HEK293 (cell line): Measurements from ENCODE around the gene RGS14.

ENCODE experiments used
- CTCF ChIA-PET: fragments of 350-600 bp; formaldehyde crosslinking; extraction: SDS; loops from one replicate; lab custom pipeline; 2021; ENCODE audit warnings: antibody characterized with exemption; lab: Yijun Ruan, JAX
- POLR2A ChIA-PET: fragments of 300-600 bp; formaldehyde crosslinking; extraction: SDS; loops from one replicate; lab custom pipeline; 2020; ENCODE audit warnings: antibody characterized with exemption, inconsistent platforms; lab: Yijun Ruan, JAX
- H3K27ac ChIP-seq: fragments of 200-500 bp; sonication (Bioruptor generic); 2 replicates; pipeline ENCODE4 v1.5.1; 2014; ENCODE audit warnings: low read depth, low read length, control low read depth, inconsistent platforms; ENCODE audit errors: extremely low read depth
- H3K36me3 ChIP-seq, 2 experiments: fragments of 200-500 bp in 1 of 2; sonication (Bioruptor generic) in 1 of 2; 1 replicate in 1 of 2; 2 replicates in 1 of 2; pipeline ENCODE4 v1.5.1; 2014 to 2017; ENCODE audit warnings: inconsistent platforms in 2 of 2, low read length in 2 of 2; ENCODE audit not compliant: control insufficient read depth in 2 of 2, insufficient read depth in 1 of 2
- H3K4me1 ChIP-seq: fragments of 200-500 bp; sonication (Bioruptor generic); 2 replicates; pipeline ENCODE4 v1.5.1; 2014; ENCODE audit warnings: mild to moderate bottlenecking, low read length, inconsistent platforms; ENCODE audit not compliant: control insufficient read depth, insufficient read depth
- H3K4me3 ChIP-seq: 2 replicates; pipeline ENCODE4 v1.5.1; 2011; ENCODE audit warnings: low read depth, mild to moderate bottlenecking, control low read depth, low read length, moderate library complexity
- H3K9me3 ChIP-seq: fragments of 200-500 bp; sonication (Bioruptor generic); 2 replicates; pipeline ENCODE4 v1.5.1; 2014; ENCODE audit warnings: low read depth, low read length, inconsistent platforms; ENCODE audit not compliant: control insufficient read depth, insufficient read depth
- KLF10 ChIP-seq: fragments of 450-650 bp; IDR thresholded peaks from 2 replicates; pipeline ENCODE4 v1.5.1; 2018; ENCODE audit warnings: missing biosample characterization, mild to moderate bottlenecking, missing genetic modification characterization
- KLF8 ChIP-seq: fragments of 450-650 bp; formaldehyde crosslinking; IDR thresholded peaks from 2 replicates; pipeline ENCODE4 v1.5.1; 2016; ENCODE audit warnings: missing biosample characterization, missing genetic modification characterization
- SP2 ChIP-seq: fragments of 450-650 bp; formaldehyde crosslinking; IDR thresholded peaks from 2 replicates; pipeline ENCODE4 v1.5.1; 2016; ENCODE audit warnings: missing biosample characterization, missing genetic modification characterization
- SP3 ChIP-seq: fragments of 450-650 bp; formaldehyde crosslinking; IDR thresholded peaks from 2 replicates; pipeline ENCODE4 v1.5.1; 2016; ENCODE audit warnings: missing biosample characterization, missing genetic modification characterization
- ZBTB48 ChIP-seq: fragments of 450-650 bp; formaldehyde crosslinking; IDR thresholded peaks from 2 replicates; pipeline ENCODE4 v1.5.1; 2016; ENCODE audit warnings: missing biosample characterization, missing genetic modification characterization
- ZBTB8A ChIP-seq: fragments of 450-650 bp; formaldehyde crosslinking; IDR thresholded peaks from 2 replicates; pipeline ENCODE4 v1.5.1; 2016; ENCODE audit warnings: missing biosample characterization, missing genetic modification characterization
- ZNF121 ChIP-seq: fragments of 450-650 bp; formaldehyde crosslinking; IDR thresholded peaks from 2 replicates; pipeline ENCODE4 v1.5.1; 2016; ENCODE audit warnings: missing biosample characterization, missing genetic modification characterization
- ZNF2 ChIP-seq: fragments of 450-650 bp; formaldehyde crosslinking; IDR thresholded peaks from 2 replicates; pipeline ENCODE4 v1.5.1; 2016; ENCODE audit warnings: missing biosample characterization, missing genetic modification characterization
- ZNF600 ChIP-seq: fragments of 450-650 bp; formaldehyde crosslinking; IDR thresholded peaks from 2 replicates; pipeline ENCODE4 v1.5.1; 2016; ENCODE audit warnings: missing biosample characterization, missing genetic modification characterization
- ZNF660 ChIP-seq: fragments of 450-650 bp; IDR thresholded peaks from 2 replicates; pipeline ENCODE4 v1.5.1; 2018; ENCODE audit warnings: missing biosample characterization, mild to moderate bottlenecking, missing genetic modification characterization
- ZNF664 ChIP-seq: fragments of 450-650 bp; formaldehyde crosslinking; IDR thresholded peaks from 2 replicates; pipeline ENCODE4 v1.5.1; 2016; ENCODE audit warnings: missing biosample characterization, missing genetic modification characterization
- TF ChIP-seq, protein P1 (sequence below): fragments of 450-650 bp; formaldehyde crosslinking; IDR thresholded peaks from 2 replicates; pipeline ENCODE4 v1.5.1; 2016; ENCODE audit warnings: missing biosample characterization, missing genetic modification characterization
- TF ChIP-seq, protein P2 (sequence below): fragments of 450-650 bp; formaldehyde crosslinking; conservative IDR thresholded peaks from 2 replicates; pipeline ENCODE4 v1.5.1; 2016; ENCODE audit warnings: low read depth, missing biosample characterization, missing genetic modification characterization
- TF ChIP-seq, protein P3 (sequence below): fragments of 450-650 bp; formaldehyde crosslinking; IDR thresholded peaks from 2 replicates; pipeline ENCODE4 v1.5.1; 2017; ENCODE audit warnings: missing biosample characterization, missing genetic modification characterization
- TF ChIP-seq, protein P4 (sequence below): fragments of 450-650 bp; formaldehyde crosslinking; IDR thresholded peaks from 2 replicates; pipeline ENCODE4 v1.5.1; 2016; ENCODE audit warnings: missing biosample characterization, missing genetic modification characterization
- TF ChIP-seq, protein P5 (sequence below): fragments of 450-650 bp; formaldehyde crosslinking; IDR thresholded peaks from 2 replicates; pipeline ENCODE4 v1.5.1; 2016; ENCODE audit warnings: missing biosample characterization, missing genetic modification characterization
- TF ChIP-seq, protein P6 (sequence below): sonication (generic); formaldehyde crosslinking; IDR thresholded peaks from 2 replicates; pipeline ENCODE4 v1.8.1; 2022; ENCODE audit warnings: mild to moderate bottlenecking, moderate library complexity, missing genetic modification reagents
- TF ChIP-seq, protein P7 (sequence below): fragments of 450-650 bp; formaldehyde crosslinking; IDR thresholded peaks from 2 replicates; pipeline ENCODE4 v1.5.1; 2016; ENCODE audit warnings: missing biosample characterization, missing genetic modification characterization

Gene RGS14

DNA sequence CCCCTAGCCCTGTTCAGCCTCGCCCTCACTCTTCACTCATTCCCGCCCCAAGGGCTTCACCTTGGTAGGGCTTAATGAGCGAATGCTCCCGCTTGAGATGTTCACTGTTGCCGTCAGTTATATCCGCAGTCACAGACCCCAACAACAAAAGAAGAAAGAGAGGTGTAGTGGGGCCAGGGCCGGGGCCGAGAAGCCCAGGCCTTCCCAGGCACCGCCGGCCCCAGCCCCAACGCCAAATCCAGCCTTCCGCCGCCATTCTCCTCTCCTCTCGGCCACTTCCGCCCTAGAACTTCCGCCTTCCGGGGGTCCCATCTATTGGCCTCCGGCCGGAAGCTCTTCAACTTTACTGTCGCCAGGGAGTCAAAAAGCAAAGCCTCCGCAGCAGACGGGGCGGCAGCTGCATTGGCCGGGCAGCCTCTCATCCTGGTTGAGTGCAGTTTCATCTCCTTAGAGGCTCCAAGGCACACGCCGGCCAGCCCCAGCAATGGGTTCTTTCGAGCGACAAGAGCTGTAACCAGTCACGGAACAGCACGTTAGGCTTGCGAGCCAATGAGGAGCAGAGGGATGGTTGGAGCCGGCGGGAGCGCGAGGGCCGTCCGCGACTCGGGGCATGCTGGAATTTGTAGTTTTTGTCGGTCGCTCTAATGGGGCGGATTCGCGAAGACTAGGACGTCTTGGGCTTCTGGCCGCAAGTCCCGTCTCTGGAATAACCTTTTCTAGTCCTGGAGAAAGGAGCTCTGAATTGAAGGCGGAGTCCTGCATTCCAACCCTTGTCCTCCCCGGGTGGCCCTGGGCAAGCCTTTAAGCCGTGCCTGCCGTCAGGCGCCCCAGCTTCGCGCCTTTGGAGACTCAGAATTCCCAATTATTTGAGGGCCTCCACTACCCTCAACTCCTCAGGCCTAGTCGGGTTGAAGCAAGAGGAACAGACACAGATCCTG is 6.1 kb upstream of the RGS14 start, which contains the start of gene LMAN2:
TSS of gene LMAN2 (minus strand) at position 277 of the 938 bp plus-strand sequence. CDS start at position 256, 21 bp downstream.
- H3K4me1 ChIP-seq = peaks cover 20% of the 10 kb centered on the region; the same call in 1 of the 2 replicates
- peak within 1 kb of the TSS; percentile 92 for H3K27ac ChIP-seq
- ChIA-PET POLR2A (interaction anchor here (0.6 to 3.0 kb wide), 12 partner anchors 9 to 146 kb away, joined by 4 to 26 read pairs (median 8); partner anchors contain the start of genes GRK6, MXD3 and PDLIM7), CTCF (interaction anchor here (0.6 to 3.2 kb wide), 12 partner anchors 9 to 1179 kb away, joined by 3 to 26 read pairs (median 4); no protein-coding TSS in a partner anchor)
- peak within 1 kb of the TSS; percentile 61 for H3K4me3 ChIP-seq
- H3K36me3 ChIP-seq = peaks cover 0 to 20% of the 10 kb centered on the region in 2 experiments; a peak in 2 of 3 replicates
- H3K9me3 ChIP-seq = no peaks in the 10 kb centered on the region
- TF ChIP-seq, protein P1, sequence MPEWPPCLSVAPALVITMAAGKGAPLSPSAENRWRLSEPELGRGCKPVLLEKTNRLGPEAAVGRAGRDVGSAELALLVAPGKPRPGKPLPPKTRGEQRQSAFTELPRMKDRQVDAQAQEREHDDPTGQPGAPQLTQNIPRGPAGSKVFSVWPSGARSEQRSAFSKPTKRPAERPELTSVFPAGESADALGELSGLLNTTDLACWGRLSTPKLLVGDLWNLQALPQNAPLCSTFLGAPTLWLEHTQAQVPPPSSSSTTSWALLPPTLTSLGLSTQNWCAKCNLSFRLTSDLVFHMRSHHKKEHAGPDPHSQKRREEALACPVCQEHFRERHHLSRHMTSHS (tag by site-specific recombination) = no peak
- TF ChIP-seq, protein P2, sequence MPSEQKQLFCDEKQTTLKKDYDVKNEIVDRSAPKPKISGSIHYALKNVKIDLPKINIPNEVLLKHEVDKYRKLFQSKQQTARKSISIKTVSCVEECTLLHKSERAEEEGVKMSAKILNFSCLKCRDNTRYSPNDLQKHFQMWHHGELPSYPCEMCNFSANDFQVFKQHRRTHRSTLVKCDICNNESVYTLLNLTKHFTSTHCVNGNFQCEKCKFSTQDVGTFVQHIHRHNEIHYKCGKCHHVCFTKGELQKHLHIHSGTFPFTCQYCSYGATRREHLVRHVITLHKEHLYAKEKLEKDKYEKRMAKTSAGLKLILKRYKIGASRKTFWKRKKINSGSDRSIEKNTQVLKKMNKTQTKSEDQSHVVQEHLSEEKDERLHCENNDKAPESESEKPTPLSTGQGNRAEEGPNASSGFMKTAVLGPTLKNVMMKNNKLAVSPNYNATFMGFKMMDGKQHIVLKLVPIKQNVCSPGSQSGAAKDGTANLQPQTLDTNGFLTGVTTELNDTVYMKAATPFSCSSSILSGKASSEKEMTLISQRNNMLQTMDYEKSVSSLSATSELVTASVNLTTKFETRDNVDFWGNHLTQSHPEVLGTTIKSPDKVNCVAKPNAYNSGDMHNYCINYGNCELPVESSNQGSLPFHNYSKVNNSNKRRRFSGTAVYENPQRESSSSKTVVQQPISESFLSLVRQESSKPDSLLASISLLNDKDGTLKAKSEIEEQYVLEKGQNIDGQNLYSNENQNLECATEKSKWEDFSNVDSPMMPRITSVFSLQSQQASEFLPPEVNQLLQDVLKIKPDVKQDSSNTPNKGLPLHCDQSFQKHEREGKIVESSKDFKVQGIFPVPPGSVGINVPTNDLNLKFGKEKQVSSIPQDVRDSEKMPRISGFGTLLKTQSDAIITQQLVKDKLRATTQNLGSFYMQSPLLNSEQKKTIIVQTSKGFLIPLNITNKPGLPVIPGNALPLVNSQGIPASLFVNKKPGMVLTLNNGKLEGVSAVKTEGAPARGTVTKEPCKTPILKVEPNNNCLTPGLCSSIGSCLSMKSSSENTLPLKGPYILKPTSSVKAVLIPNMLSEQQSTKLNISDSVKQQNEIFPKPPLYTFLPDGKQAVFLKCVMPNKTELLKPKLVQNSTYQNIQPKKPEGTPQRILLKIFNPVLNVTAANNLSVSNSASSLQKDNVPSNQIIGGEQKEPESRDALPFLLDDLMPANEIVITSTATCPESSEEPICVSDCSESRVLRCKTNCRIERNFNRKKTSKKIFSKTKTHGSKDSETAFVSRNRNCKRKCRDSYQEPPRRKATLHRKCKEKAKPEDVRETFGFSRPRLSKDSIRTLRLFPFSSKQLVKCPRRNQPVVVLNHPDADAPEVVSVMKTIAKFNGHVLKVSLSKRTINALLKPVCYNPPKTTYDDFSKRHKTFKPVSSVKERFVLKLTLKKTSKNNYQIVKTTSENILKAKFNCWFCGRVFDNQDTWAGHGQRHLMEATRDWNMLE (tag by site-specific recombination) = peak; percentile 71; the same call in 1 of the 2 replicates
- TF ChIP-seq, protein P3, sequence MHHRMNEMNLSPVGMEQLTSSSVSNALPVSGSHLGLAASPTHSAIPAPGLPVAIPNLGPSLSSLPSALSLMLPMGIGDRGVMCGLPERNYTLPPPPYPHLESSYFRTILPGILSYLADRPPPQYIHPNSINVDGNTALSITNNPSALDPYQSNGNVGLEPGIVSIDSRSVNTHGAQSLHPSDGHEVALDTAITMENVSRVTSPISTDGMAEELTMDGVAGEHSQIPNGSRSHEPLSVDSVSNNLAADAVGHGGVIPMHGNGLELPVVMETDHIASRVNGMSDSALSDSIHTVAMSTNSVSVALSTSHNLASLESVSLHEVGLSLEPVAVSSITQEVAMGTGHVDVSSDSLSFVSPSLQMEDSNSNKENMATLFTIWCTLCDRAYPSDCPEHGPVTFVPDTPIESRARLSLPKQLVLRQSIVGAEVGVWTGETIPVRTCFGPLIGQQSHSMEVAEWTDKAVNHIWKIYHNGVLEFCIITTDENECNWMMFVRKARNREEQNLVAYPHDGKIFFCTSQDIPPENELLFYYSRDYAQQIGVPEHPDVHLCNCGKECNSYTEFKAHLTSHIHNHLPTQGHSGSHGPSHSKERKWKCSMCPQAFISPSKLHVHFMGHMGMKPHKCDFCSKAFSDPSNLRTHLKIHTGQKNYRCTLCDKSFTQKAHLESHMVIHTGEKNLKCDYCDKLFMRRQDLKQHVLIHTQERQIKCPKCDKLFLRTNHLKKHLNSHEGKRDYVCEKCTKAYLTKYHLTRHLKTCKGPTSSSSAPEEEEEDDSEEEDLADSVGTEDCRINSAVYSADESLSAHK (tag by site-specific recombination) = peak; percentile 34; the same call in 1 of the 2 replicates
- TF ChIP-seq ZNF600 (tag by site-specific recombination) (peak; percentile 38; the same call in 1 of the 2 replicates), ZBTB8A (tag by site-specific recombination) (peak; percentile 47; the same call in 1 of the 2 replicates), ZBTB48 (tag by site-specific recombination) (peak; percentile 48), ZNF2 (tag by site-specific recombination) (peak; percentile 98), SP3 (peak; percentile 92), SP2 (tag by site-specific recombination) (peak; percentile 93), ZNF121 (tag by site-specific recombination) (no peak), ZNF660 (tag by site-specific recombination) (peak; percentile 96), KLF8 (tag by site-specific recombination) (peak; percentile 94), KLF10 (peak; percentile 65), ZNF664 (tag by site-specific recombination) (0 out of 2 replicates have a peak, but pooled peaks have one; percentile 36)
- TF ChIP-seq, protein P4, sequence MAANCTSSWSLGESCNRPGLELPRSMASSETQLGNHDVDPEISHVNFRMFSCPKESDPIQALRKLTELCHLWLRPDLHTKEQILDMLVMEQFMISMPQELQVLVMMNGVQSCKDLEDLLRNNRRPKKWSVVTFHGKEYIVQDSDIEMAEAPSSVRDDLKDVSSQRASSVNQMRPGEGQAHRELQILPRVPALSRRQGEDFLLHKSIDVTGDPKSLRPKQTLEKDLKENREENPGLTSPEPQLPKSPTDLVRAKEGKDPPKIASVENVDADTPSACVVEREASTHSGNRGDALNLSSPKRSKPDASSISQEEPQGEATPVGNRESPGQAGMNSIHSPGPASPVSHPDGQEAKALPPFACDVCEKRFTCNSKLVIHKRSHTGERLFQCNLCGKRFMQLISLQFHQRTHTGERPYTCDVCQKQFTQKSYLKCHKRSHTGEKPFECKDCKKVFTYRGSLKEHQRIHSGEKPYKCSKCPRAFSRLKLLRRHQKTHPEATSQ (tag by site-specific recombination) = 0 out of 2 replicates have a peak, but pooled peaks have one; percentile 38
- TF ChIP-seq, protein P5, sequence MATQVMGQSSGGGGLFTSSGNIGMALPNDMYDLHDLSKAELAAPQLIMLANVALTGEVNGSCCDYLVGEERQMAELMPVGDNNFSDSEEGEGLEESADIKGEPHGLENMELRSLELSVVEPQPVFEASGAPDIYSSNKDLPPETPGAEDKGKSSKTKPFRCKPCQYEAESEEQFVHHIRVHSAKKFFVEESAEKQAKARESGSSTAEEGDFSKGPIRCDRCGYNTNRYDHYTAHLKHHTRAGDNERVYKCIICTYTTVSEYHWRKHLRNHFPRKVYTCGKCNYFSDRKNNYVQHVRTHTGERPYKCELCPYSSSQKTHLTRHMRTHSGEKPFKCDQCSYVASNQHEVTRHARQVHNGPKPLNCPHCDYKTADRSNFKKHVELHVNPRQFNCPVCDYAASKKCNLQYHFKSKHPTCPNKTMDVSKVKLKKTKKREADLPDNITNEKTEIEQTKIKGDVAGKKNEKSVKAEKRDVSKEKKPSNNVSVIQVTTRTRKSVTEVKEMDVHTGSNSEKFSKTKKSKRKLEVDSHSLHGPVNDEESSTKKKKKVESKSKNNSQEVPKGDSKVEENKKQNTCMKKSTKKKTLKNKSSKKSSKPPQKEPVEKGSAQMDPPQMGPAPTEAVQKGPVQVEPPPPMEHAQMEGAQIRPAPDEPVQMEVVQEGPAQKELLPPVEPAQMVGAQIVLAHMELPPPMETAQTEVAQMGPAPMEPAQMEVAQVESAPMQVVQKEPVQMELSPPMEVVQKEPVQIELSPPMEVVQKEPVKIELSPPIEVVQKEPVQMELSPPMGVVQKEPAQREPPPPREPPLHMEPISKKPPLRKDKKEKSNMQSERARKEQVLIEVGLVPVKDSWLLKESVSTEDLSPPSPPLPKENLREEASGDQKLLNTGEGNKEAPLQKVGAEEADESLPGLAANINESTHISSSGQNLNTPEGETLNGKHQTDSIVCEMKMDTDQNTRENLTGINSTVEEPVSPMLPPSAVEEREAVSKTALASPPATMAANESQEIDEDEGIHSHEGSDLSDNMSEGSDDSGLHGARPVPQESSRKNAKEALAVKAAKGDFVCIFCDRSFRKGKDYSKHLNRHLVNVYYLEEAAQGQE (tag by site-specific recombination) = peak; percentile 52; the same call in 1 of the 2 replicates
- TF ChIP-seq, protein P6, sequence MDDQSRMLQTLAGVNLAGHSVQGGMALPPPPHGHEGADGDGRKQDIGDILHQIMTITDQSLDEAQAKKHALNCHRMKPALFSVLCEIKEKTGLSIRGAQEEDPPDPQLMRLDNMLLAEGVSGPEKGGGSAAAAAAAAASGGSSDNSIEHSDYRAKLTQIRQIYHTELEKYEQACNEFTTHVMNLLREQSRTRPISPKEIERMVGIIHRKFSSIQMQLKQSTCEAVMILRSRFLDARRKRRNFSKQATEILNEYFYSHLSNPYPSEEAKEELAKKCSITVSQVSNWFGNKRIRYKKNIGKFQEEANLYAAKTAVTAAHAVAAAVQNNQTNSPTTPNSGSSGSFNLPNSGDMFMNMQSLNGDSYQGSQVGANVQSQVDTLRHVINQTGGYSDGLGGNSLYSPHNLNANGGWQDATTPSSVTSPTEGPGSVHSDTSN (CRISPR knock-in tag) = peak; percentile 81
- TF ChIP-seq, protein P7, sequence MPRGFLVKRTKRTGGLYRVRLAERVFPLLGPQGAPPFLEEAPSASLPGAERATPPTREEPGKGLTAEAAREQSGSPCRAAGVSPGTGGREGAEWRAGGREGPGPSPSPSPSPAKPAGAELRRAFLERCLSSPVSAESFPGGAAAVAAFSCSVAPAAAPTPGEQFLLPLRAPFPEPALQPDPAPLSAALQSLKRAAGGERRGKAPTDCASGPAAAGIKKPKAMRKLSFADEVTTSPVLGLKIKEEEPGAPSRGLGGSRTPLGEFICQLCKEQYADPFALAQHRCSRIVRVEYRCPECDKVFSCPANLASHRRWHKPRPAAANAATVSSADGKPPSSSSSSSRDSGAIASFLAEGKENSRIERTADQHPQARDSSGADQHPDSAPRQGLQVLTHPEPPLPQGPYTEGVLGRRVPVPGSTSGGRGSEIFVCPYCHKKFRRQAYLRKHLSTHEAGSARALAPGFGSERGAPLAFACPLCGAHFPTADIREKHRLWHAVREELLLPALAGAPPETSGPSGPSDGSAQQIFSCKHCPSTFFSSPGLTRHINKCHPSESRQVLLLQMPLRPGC (tag by site-specific recombination) = peak; percentile 75; the same call in 1 of the 2 replicates
